CD4-positive, CD25-positive, alpha-beta regulatory T cell (primary cell): Measurements from ENCODE around the gene TM9SF3. TPM values are rescaled to one million over a fixed set of nuclear protein-coding genes. Genes with fewer than 3 reads are reported as not detected.
A peak's percentile ranks its signal among the peaks of the same experiment; 100 is the strongest.

Experiments used
- ATAC-seq, 2 donors: fragments of 150-1000 bp; cut with Tn5 transposase; one replicate each; pipeline ENCODE4 v1.10.0; 2021; ENCODE audit warnings: low read depth in 2 of 2, moderate number of reproducible peaks in 2 of 2, moderate library complexity in 1 of 2
- DNase-seq, 3 donors: peaks; one replicate each; pipeline versions ENCODE4 v3.0.0 to v3.0.0-alpha.2; 2012 to 2022; ENCODE audit warnings: mixed read lengths in 1 of 3
- H3K27ac ChIP-seq: one replicate; pipeline ENCODE4 v1.7.0; 2013; ENCODE audit warnings: mild to moderate bottlenecking, low read length; ENCODE audit not compliant: insufficient read depth, poor library complexity, severe bottlenecking
- H3K27me3 ChIP-seq: one replicate; pipeline ENCODE4 v1.7.0; 2013; ENCODE audit warnings: low read length; ENCODE audit not compliant: control insufficient read depth, insufficient read depth
- H3K36me3 ChIP-seq: one replicate; pipeline ENCODE4 v1.7.0; 2013; ENCODE audit warnings: mild to moderate bottlenecking, low read length, moderate library complexity; ENCODE audit not compliant: control insufficient read depth, insufficient read depth
- H3K4me1 ChIP-seq: 2 replicates; pipeline ENCODE4 v1.7.0; 2013; ENCODE audit warnings: mild to moderate bottlenecking, low read length; ENCODE audit not compliant: insufficient read depth, control insufficient read depth, poor library complexity, severe bottlenecking
- H3K4me3 ChIP-seq: one replicate; pipeline ENCODE4 v1.7.0; 2013; ENCODE audit warnings: low read depth, mild to moderate bottlenecking, low read length, moderate library complexity
- H3K9me3 ChIP-seq, 2 experiments: 1 replicate in 1 of 2; 2 replicates in 1 of 2; pipeline ENCODE4 v1.7.0; 2013; ENCODE audit warnings: low read length in 2 of 2, mild to moderate bottlenecking in 1 of 2, moderate library complexity in 1 of 2; ENCODE audit not compliant: control insufficient read depth in 2 of 2
- H3K27ac Mint-ChIP-seq, 3 donors: one replicate each; pipeline ENCODE4 v1.8.0; 2020 to 2022; ENCODE audit warnings: mild to moderate bottlenecking in 3 of 3, mixed read lengths in 3 of 3, moderate library complexity in 2 of 3
- H3K27me3 Mint-ChIP-seq: one replicate; pipeline ENCODE4 v1.8.0; 2022; ENCODE audit warnings: mild to moderate bottlenecking, mixed read lengths
- H3K36me3 Mint-ChIP-seq: one replicate; pipeline ENCODE4 v1.8.0; 2020; ENCODE audit warnings: mixed read lengths
- H3K4me1 Mint-ChIP-seq, 4 donors: one replicate each; pipeline ENCODE4 v1.8.0; 2020 to 2022; ENCODE audit warnings: mixed read lengths in 4 of 4, mild to moderate bottlenecking in 1 of 4
- H3K4me3 Mint-ChIP-seq, 4 donors: one replicate each; pipeline ENCODE4 v1.8.0; 2020 to 2022; ENCODE audit warnings: mild to moderate bottlenecking in 4 of 4, mixed read lengths in 4 of 4, moderate library complexity in 3 of 4
- H3K9me3 Mint-ChIP-seq, 7 donors: one replicate each; pipeline ENCODE4 v1.8.0; 2020 to 2022; ENCODE audit warnings: mixed read lengths in 7 of 7, mild to moderate bottlenecking in 3 of 7, moderate library complexity in 2 of 7
- polyA plus RNA-seq, 4 donors: library from polyadenylated mRNA; unstranded; fragments of 300-500 nt; fragmentation: Illumina TruSeq; gene quantifications; one replicate each; pipeline ENCODE4 v1.2.3, GENCODE V29; 2021
- total RNA-seq: library from RNA; stranded (reverse); gene quantifications from one replicate; pipeline ENCODE4 v1.2.3, GENCODE V29; 2022

The TM9SF3 gene
- total and polyA plus RNA-seq, 5 donors from 2014 or later: 59.9 to 82.8 (median 69.7) TPM

DNA sequence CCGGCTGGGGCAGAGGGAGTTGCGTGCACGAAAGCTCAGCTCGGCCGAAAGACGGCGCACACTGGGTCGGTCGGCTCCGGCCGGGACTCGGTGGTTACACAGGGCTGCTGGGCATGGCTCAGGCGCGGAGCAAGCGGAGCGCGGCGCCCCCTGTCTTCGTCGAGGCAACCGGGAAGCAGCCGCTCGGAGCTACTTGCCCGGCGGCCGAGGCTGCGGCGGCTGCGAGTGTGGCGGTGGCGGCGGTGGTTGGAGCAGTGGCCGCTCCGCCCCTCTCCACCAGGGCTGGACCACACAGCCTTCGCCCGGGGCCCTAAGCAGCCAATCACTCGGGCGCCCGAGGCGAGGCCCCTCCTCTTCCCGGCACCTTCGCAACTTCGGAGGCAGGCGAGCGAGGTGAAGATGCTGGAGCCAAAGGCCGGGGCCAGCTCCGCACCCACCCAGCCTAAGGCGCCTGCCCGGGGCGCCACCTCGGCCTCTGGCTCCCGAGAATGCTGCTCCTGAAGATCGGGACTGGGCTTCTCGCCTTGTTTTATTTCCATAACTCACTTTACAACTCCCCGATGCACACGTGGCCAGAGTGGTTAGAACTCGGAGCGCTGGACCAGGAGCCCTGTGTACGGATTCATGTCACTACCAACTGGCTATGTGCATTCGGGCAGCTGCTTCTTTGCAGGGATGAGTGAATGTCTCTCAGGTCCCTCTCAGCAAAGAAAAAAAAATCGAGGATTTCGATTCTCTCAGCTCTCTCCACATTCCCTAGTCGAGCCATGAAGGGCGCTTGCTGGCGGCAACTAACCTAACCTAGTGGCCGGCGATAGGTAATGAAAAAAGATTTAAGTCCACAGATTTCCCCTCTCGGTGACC, 72.9 kb downstream of the TM9SF3 start, which contains the start of gene TLL2:
TLL2 (minus strand) TSS at position 229 of the 864 bp plus-strand sequence. CDS start 241 bp downstream, outside the sequence.
- Histone ChIP-seq H3K4me1 (peaks cover 23% of the 10 kb centered on the region), H3K27ac (no peak within 1 kb of the TSS), H3K9me3 (no peaks in the 10 kb centered on the region), H3K27me3 (peaks cover 22% of the 10 kb centered on the region), H3K36me3 (no peaks in the 10 kb centered on the region), H3K4me3 (peak within 1 kb of the TSS; percentile 40)
- Mint-ChIP-seq H3K4me1 (peaks cover 9 to 25% (median 15%) of the 10 kb centered on the region in 4 donors), H3K27ac (no peak within 1 kb of the TSS), H3K36me3 (no peaks in the 10 kb centered on the region), H3K9me3 (peaks cover 0 to 6% (median 0%) of the 10 kb centered on the region in 7 donors), H3K4me3 (peak within 1 kb of the TSS; percentile 82 to 85 (median 84)), H3K27me3 (peaks cover 57% of the 10 kb centered on the region)
- ATAC-seq (peak; percentile 42 to 55), DNase-seq (peak; percentile 25 to 76 (median 34))

DNA sequence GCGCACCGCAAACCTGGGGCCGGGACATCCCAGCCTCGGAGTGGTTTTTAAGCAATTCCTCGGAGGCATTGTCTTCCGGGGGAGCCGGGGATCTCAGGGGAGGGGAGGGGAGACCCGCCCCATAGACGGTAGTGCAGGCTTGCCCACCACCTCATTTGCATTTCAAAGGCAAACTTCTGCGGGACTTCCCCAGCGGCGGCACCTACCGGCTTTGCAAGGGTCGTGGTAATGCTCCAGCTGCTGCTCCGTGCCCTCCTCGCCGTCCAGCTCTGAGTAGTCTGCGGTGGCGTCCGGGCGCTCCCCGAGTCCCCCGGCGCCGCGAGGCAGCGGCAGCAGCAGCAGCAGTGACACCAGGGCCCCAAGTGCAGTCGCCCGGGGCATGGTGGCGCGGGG, 73.5 kb downstream of the TM9SF3 start:
- DNase-seq: peak in 2 of 3 donors; percentile 20 to 39
- peaks cover 0 to 6% (median 0%) of the 10 kb centered on the region in 7 donors for H3K9me3 Mint-ChIP-seq
- Histone ChIP-seq H3K27ac (no peak overlapping the region), H3K4me1 (peaks cover 23% of the 10 kb centered on the region), H3K9me3 (no peaks in the 10 kb centered on the region), H3K4me3 (no peak overlapping the region), H3K27me3 (peaks cover 22% of the 10 kb centered on the region), H3K36me3 (no peaks in the 10 kb centered on the region)
- H3K27ac Mint-ChIP-seq: no peak overlapping the region
- H3K4me1 Mint-ChIP-seq: peaks cover 9 to 25% (median 15%) of the 10 kb centered on the region in 4 donors
- H3K27me3 Mint-ChIP-seq: peaks cover 60% of the 10 kb centered on the region
- ATAC-seq: peak in 1 of 2 donors; percentile 27
- H3K36me3 Mint-ChIP-seq: no peaks in the 10 kb centered on the region
- peak overlapping the region in 3 of 4 donors; percentile 54 to 85 (median 82) for H3K4me3 Mint-ChIP-seq

GRCh38 chr10:96512524-96513304, 74.1 kb downstream of the TM9SF3 start:
- Histone ChIP-seq H3K36me3 (no peaks in the 10 kb centered on the region), H3K27me3 (peaks cover 22% of the 10 kb centered on the region), H3K27ac (no peak overlapping the region), H3K9me3 (no peaks in the 10 kb centered on the region), H3K4me3 (peak overlapping the region; percentile 40), H3K4me1 (peaks cover 23% of the 10 kb centered on the region)
- H3K36me3 Mint-ChIP-seq: no peaks in the 10 kb centered on the region
- H3K4me3 Mint-ChIP-seq: peak overlapping the region in 3 of 4 donors; percentile 28 to 79 (median 77)
- no peak overlapping the region for H3K27ac Mint-ChIP-seq
- peak in 2 of 3 donors; percentile 5 to 22 for DNase-seq
- H3K27me3 Mint-ChIP-seq: peaks cover 60% of the 10 kb centered on the region
- H3K9me3 Mint-ChIP-seq: peaks cover 0 to 6% (median 0%) of the 10 kb centered on the region in 7 donors
- no peak for ATAC-seq
- H3K4me1 Mint-ChIP-seq: peaks cover 9 to 25% (median 15%) of the 10 kb centered on the region in 4 donors

DNA sequence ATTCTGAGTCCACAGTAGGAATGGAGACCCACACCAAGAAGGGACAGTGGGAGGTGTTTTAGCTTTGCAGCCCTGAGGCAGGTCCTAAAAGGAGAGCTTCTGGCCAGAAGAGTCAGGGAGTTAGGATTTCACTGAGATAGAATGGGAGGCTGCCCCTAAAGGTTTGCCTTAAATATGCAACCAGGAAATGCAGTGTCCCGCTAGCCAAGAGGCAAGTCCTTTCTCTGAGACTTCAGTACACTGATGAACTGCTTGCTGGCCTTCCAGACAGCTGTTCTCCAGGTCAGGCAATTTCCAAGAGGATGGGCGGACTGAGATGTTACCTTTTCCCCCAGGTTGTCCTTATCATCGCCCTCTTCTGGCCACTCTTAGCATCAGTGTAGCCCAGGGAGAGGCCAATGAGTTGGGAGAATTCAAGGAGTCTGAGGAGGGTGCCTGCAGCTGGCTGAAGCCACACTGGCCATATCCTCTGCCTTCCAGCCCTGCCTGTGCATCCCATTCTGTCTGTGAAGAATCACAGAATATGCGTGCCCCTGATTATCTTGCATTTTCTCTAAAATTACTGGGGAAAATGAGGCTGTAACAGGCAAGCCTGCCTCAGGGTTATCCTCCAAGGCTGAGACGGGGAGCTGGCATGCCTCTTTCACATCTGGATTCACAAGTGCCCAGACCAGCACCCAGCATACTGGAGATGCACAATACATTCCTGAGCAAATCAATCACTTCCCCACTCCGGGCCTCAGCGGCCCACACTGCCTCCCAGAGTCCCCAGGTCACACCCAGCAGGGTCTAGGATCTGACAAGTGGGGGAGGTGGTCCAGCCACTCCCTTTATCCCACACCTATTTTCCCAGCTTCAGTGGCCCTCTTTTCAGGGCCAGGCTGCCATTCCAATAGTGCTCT, 75.5 kb downstream of the TM9SF3 start:
- H3K4me1 ChIP-seq: peaks cover 23% of the 10 kb centered on the region
- DNase-seq: peak in 2 of 3 donors; percentile 4 to 27
- no peaks in the 10 kb centered on the region for H3K36me3 ChIP-seq
- peak overlapping the region in 3 of 4 donors; percentile 24 to 69 (median 29) for H3K4me3 Mint-ChIP-seq
- H3K27me3 ChIP-seq: peaks cover 22% of the 10 kb centered on the region
- peak overlapping the region in 1 of 3 donors; percentile 52 for H3K27ac Mint-ChIP-seq
- no peaks in the 10 kb centered on the region for H3K36me3 Mint-ChIP-seq
- ATAC-seq: no peak
- H3K27ac ChIP-seq: no peak overlapping the region
- no peaks in the 10 kb centered on the region for H3K9me3 ChIP-seq
- peaks cover 0 to 2% (median 0%) of the 10 kb centered on the region in 7 donors for H3K9me3 Mint-ChIP-seq
- H3K27me3 Mint-ChIP-seq: peaks cover 55% of the 10 kb centered on the region
- peaks cover 9 to 25% (median 15%) of the 10 kb centered on the region in 4 donors for H3K4me1 Mint-ChIP-seq
- H3K4me3 ChIP-seq: no peak overlapping the region

DNA sequence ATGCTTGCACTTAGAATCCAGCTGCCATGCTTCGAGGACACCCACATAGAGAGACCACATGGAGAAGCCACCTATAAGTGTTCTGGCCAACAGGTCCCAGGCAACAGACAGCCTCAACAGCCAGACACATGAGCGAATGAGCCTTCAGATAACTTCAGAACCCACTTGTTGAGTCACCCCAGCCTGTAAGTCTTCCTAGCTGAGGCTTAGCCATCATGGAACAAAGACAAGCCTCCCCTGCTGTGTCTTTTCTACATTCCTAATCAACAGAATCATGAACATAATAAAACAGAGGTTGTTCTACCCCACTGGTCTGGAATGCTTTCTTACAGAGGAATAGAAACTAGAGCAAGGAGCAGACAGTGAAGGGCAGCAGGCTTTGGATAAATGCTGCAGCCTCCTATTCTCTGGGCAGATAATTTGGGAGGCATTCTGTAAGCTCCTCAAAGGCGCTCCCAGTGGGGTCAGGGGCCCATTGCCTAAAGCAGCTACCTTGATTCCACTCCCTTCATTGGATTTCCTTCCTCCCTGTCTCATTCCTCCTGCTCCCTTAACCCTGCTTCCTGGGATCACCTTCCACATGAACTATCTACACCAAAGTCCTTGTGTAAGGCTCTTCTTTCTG, 77.7 kb downstream of the TM9SF3 start:
- DNase-seq (no peak), ATAC-seq (no peak)
- Mint-ChIP-seq H3K27me3 (peaks cover 36% of the 10 kb centered on the region), H3K27ac (no peak overlapping the region), H3K4me1 (peaks cover 1 to 14% (median 5%) of the 10 kb centered on the region in 4 donors), H3K9me3 (peaks cover 0 to 2% (median 0%) of the 10 kb centered on the region in 7 donors), H3K36me3 (no peaks in the 10 kb centered on the region), H3K4me3 (no peak overlapping the region)
- Histone ChIP-seq H3K27me3 (peaks cover 10% of the 10 kb centered on the region), H3K9me3 (no peaks in the 10 kb centered on the region), H3K36me3 (no peaks in the 10 kb centered on the region), H3K27ac (no peak overlapping the region), H3K4me3 (no peak overlapping the region), H3K4me1 (peaks cover 19% of the 10 kb centered on the region)

- H3K27me3 ChIP-seq: peaks cover 6% of the 10 kb centered on the region
- Mint-ChIP-seq H3K27ac (no peak overlapping the region), H3K27me3 (peaks cover 21% of the 10 kb centered on the region), H3K36me3 (no peaks in the 10 kb centered on the region), H3K4me3 (no peak overlapping the region), H3K4me1 (peaks cover 0 to 6% (median 3%) of the 10 kb centered on the region in 4 donors), H3K9me3 (peaks cover 0 to 2% (median 0%) of the 10 kb centered on the region in 7 donors)
- H3K4me3 ChIP-seq: no peak overlapping the region
- H3K4me1 ChIP-seq: no peaks in the 10 kb centered on the region
- no peaks in the 10 kb centered on the region for H3K36me3 ChIP-seq
- no peak overlapping the region for H3K27ac ChIP-seq
- DNase-seq (no peak), ATAC-seq (no peak)
- no peaks in the 10 kb centered on the region for H3K9me3 ChIP-seq
Observed at GRCh38 chr10:96507044-96507443, 79.8 kb downstream of the TM9SF3 start.
